Stimulated activated CD8-positive, alpha-beta memory T cell treated with anti-CD3 and anti-CD28 coated beads, Interleukin-12 subunit alpha, Interleukin-12 subunit beta, amount 100 ng/mL, for 1 hour (primary cell): Measurements from ENCODE around the gene MS4A7.
"Not testable (repeated sequence)": the region's sequence is repeated elsewhere in the genome, so short reads cannot be mapped to it uniquely, and the experiment has no call there.

Experiments used
- DNase-seq: peaks from one replicate; pipeline ENCODE4 v3.0.0-alpha.2; 2020; ENCODE audit warnings: low read depth

MS4A7 gene

GRCh38 chr11:60378354-60378753 is at the start of gene MS4A7:
Gene MS4A7 (plus strand): TSS chr11:60378532. CDS start chr11:60383142, 4,610 bp downstream.
- DNase-seq, result no peak

GRCh38 chr11:60332846-60333245 is 45.5 kb upstream of the MS4A7 start:
- no peak for DNase-seq

- peak; percentile 38 for DNase-seq
Observed at GRCh38 chr11:60334005-60334620, 44.2 kb upstream of the MS4A7 start.

- DNase-seq, result no peak
Observed at GRCh38 chr11:60336767-60337391, 41.5 kb upstream of the MS4A7 start.

GRCh38 chr11:60338053-60338452 is 40.3 kb upstream of the MS4A7 start:
- no peak for DNase-seq

GRCh38 chr11:60339356-60339755 is 39.0 kb upstream of the MS4A7 start:
- DNase-seq, result no peak

GRCh38 chr11:60343094-60343704 is 35.1 kb upstream of the MS4A7 start:
- no peak for DNase-seq

GRCh38 chr11:60344146-60344545 is 34.2 kb upstream of the MS4A7 start:
- no peak for DNase-seq

GRCh38 chr11:60345489-60345888 is 32.8 kb upstream of the MS4A7 start:
- no peak for DNase-seq

- DNase-seq, result no peak
Observed at GRCh38 chr11:60347084-60347797, 31.1 kb upstream of the MS4A7 start.

- no peak for DNase-seq
Observed at GRCh38 chr11:60348116-60348515, 30.2 kb upstream of the MS4A7 start.

GRCh38 chr11:60349990-60350389 is 28.3 kb upstream of the MS4A7 start:
- DNase-seq, result no peak

- no peak for DNase-seq
Observed at GRCh38 chr11:60357771-60358170, 20.6 kb upstream of the MS4A7 start.

- DNase-seq, result no peak
Observed at GRCh38 chr11:60360621-60361020, 17.7 kb upstream of the MS4A7 start.

- DNase-seq, result no peak
Observed at GRCh38 chr11:60362241-60362640, 16.1 kb upstream of the MS4A7 start.

- DNase-seq, result peak; percentile 38
Observed at GRCh38 chr11:60363542-60364470, 14.5 kb upstream of the MS4A7 start.

GRCh38 chr11:60366262-60366904 is 11.9 kb upstream of the MS4A7 start:
- DNase-seq, result not testable (repeated sequence)

- DNase-seq, result no peak
Observed at GRCh38 chr11:60367009-60367408, 11.3 kb upstream of the MS4A7 start.

- DNase-seq, result no peak
Observed at GRCh38 chr11:60367896-60368295, 10.4 kb upstream of the MS4A7 start.

GRCh38 chr11:60370252-60370810 is 8.0 kb upstream of the MS4A7 start:
- DNase-seq, result no peak

- DNase-seq, result no peak
Observed at GRCh38 chr11:60370811-60371298, 7.5 kb upstream of the MS4A7 start.
